ENCODE measurements around the gene KIF3B. TPM values are rescaled to one million over a fixed set of nuclear protein-coding genes. Genes with fewer than 3 reads are reported as not detected.

The KIF3B gene
- total and polyA plus RNA-seq, 2 of the 13 experiments (the other 11 are each of a cell fraction or from before 2014, with no cell fraction given): 23.6 to 28.8 TPM

DNA sequence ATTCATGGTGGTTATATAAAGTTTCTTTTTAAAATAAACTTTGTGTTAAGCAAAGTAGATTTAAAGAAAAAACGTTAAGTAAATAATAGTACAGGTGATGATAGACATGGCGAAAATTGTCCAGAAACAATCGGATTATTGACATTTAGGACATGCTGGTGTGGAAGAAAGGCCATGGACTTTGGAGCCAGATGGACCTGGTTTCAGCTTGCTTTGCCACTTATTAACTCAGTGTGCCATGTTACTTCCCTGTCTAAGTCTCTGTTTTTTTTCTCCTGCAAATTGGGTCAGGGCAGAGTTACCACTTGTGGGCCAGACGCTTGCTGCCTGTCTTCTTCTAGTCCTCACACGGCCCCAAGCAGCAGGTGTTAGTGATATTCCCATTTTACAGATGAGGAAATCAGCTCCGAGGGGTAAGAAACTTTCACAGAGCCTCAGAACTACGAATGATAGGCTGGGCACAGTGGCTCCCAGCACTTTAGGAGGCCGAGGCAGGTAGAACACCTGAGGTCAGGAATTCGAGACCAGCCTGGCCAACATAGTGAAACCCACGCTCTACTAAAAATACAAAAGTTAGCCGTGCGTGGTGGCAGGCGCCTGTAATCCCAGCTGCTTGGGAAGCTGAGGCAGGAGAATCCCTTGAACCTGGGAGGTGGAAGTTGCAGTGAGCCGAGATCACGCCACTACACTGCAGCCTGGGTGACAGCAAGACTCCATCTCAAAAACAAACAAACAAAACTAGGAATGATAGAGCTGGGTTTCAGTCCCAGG, 12.4 kb downstream of the KIF3B start (continued):
- no peak for TF ChIP-seq JARID2 (CRISPR knock-in tag; IDR thresholded peaks at IDR 0.05; ENCODE audit: insufficient replicate concordance)
- peak; percentile 67 for TF ChIP-seq YEATS2 (CRISPR knock-in tag; IDR thresholded peaks at IDR 0.05; ENCODE audit: borderline replicate concordance)
- TF ChIP-seq CENPX (CRISPR knock-in tag; IDR thresholded peaks at IDR 0.05): no peak
- TF ChIP-seq JUND (CRISPR knock-in tag; IDR thresholded peaks at IDR 0.05): no peak
- peak; percentile 81 for TF ChIP-seq ZNF264 (CRISPR knock-in tag; IDR thresholded peaks at IDR 0.05)
- TF ChIP-seq CAMTA2 (CRISPR knock-in tag; IDR thresholded peaks at IDR 0.05; ENCODE audit: borderline replicate concordance): no peak
- peak; percentile 50 for TF ChIP-seq IRF9 (CRISPR knock-in tag; IDR thresholded peaks at IDR 0.05; ENCODE audit: borderline replicate concordance)
- TF ChIP-seq ZBTB38 (CRISPR knock-in tag; IDR thresholded peaks at IDR 0.05): no peak; the same call in none of the 2 replicates
- no peak for TF ChIP-seq ZNF850 (CRISPR knock-in tag; conservative IDR thresholded peaks at IDR 0.05)
- no peak for TF ChIP-seq ZFP82 (CRISPR knock-in tag; IDR thresholded peaks at IDR 0.05; ENCODE audit: borderline replicate concordance)
- TF ChIP-seq, protein P1, sequence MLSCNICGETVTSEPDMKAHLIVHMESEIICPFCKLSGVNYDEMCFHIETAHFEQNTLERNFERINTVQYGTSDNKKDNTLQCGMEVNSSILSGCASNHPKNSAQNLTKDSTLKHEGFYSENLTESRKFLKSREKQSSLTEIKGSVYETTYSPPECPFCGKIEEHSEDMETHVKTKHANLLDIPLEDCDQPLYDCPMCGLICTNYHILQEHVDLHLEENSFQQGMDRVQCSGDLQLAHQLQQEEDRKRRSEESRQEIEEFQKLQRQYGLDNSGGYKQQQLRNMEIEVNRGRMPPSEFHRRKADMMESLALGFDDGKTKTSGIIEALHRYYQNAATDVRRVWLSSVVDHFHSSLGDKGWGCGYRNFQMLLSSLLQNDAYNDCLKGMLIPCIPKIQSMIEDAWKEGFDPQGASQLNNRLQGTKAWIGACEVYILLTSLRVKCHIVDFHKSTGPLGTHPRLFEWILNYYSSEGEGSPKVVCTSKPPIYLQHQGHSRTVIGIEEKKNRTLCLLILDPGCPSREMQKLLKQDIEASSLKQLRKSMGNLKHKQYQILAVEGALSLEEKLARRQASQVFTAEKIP (CRISPR knock-in tag; IDR thresholded peaks at IDR 0.05; ENCODE audit: borderline replicate concordance): no peak
- peak; percentile 94; the same call in 1 of the 2 replicates for TF ChIP-seq SMAD3 (CRISPR knock-in tag; IDR thresholded peaks at IDR 0.05)
- no peak for TF ChIP-seq E2F2 (CRISPR knock-in tag; IDR thresholded peaks at IDR 0.05; ENCODE audit: borderline replicate concordance)
- TF ChIP-seq ATF6 (CRISPR knock-in tag; conservative IDR thresholded peaks at IDR 0.05): peak; percentile 21; the same call in 1 of the 2 replicates
- TF ChIP-seq FOXP1 (IDR thresholded peaks at IDR 0.05): no peak
- TF ChIP-seq FOXP1 (CRISPR knock-in tag; IDR thresholded peaks at IDR 0.05): peak; percentile 87
- TF ChIP-seq HNRNPUL1 (IDR thresholded peaks at IDR 0.05; ENCODE audit: low read depth, low read length): peak; percentile 99
- TF ChIP-seq PITX1 (CRISPR knock-in tag; IDR thresholded peaks at IDR 0.05): peak; percentile 47
- no peak; the same call in 1 of the 2 replicates for TF ChIP-seq ZNF572 (CRISPR knock-in tag; IDR thresholded peaks at IDR 0.05)
- no peak for TF ChIP-seq ZBTB2 (CRISPR knock-in tag; IDR thresholded peaks at IDR 0.05; ENCODE audit: low read depth)
- peak; percentile 99 for TF ChIP-seq ZNF121 (CRISPR knock-in tag; IDR thresholded peaks at IDR 0.05)
- TF ChIP-seq ZNF367 (CRISPR knock-in tag; IDR thresholded peaks at IDR 0.05; ENCODE audit: borderline replicate concordance): no peak
- TF ChIP-seq ZNF615 (CRISPR knock-in tag; IDR thresholded peaks at IDR 0.05; ENCODE audit: borderline replicate concordance): peak; percentile 79
